Measurements from ENCODE around the gene LRRC8D. TPM values are rescaled to one million over a fixed set of nuclear protein-coding genes. Genes with fewer than 3 reads are reported as not detected.

LRRC8D gene
- total and polyA plus RNA-seq, 9 of the 15 experiments (the other 6 are each of a cell fraction or from before 2014, with no cell fraction given): 3.4 to 53.9 (median 15.9) TPM

GRCh38 chr1:89938171-89939055, 117.6 kb downstream of the LRRC8D start:
- Histone ChIP-seq H3K4me2 (ENCODE audit: insufficient read depth, low read length) (0 out of 2 replicates have a peak overlapping the region, but pooled peaks have one; percentile 9), H3K27me3 (ENCODE audit: control insufficient read depth in 2 of 2, insufficient read depth in 2 of 2, low read length in 2 of 2) (no peaks in the 10 kb centered on the region)
- BruUV-seq (replicated peaks): no TSS peak
- no peak for TF ChIP-seq TSHZ1 (CRISPR knock-in tag; IDR thresholded peaks at IDR 0.05)
- TF ChIP-seq TEAD4 (IDR thresholded peaks at IDR 0.05; ENCODE audit: low read length): peak; percentile 48; the same call in 1 of the 2 replicates
- TF ChIP-seq TEAD4 (CRISPR knock-in tag; IDR thresholded peaks at IDR 0.05; ENCODE audit: borderline replicate concordance): no peak
- TF ChIP-seq NR2C1 (IDR thresholded peaks at IDR 0.05): no peak
- 0 out of 2 replicates have a peak, but pooled peaks have one; percentile 43 for TF ChIP-seq NR2C1 (tag; IDR thresholded peaks at IDR 0.05)
- 0 out of 2 replicates have a peak, but pooled peaks have one; percentile 10 for TF ChIP-seq ETV1 (tag; conservative IDR thresholded peaks at IDR 0.05; ENCODE audit: low read depth)
- TF ChIP-seq TFAM (CRISPR knock-in tag; conservative IDR thresholded peaks at IDR 0.05): no peak
- peak; percentile 96 for TF ChIP-seq BACH1 (tag; IDR thresholded peaks at IDR 0.05)
- peak; percentile 41; the same call in 1 of the 2 replicates for TF ChIP-seq MYBL2 (IDR thresholded peaks at IDR 0.05; ENCODE audit: low read depth)
- no peak for TF ChIP-seq MYBL2 (CRISPR knock-in tag; IDR thresholded peaks at IDR 0.05; ENCODE audit: borderline replicate concordance)
- TF ChIP-seq KAT2B (IDR thresholded peaks at IDR 0.05; ENCODE audit: low read depth, low read length): no peak
- peak; percentile 76; the same call in 1 of the 2 replicates for TF ChIP-seq ZNF644 (tag; IDR thresholded peaks at IDR 0.05; ENCODE audit: low read depth)
- TF ChIP-seq MYNN (IDR thresholded peaks at IDR 0.05): no peak
- no peak for TF ChIP-seq MYNN (CRISPR knock-in tag; IDR thresholded peaks at IDR 0.05)
- no peak for TF ChIP-seq KAT7 (CRISPR knock-in tag; IDR thresholded peaks at IDR 0.05; ENCODE audit: borderline replicate concordance)
- 0 out of 2 replicates have a peak, but pooled peaks have one; percentile 6 for TF ChIP-seq ZNF449 (CRISPR knock-in tag; IDR thresholded peaks at IDR 0.05)
- peak; percentile 73 for TF ChIP-seq DPF2 (IDR thresholded peaks at IDR 0.05)
- TF ChIP-seq ZNF316 (IDR thresholded peaks at IDR 0.05): peak; percentile 99

More at GRCh38 chr1:89938171-89939055, 117.6 kb downstream of the LRRC8D start:
- intact Hi-C loops (cut with micrococcal nuclease) (no loop called here), in situ Hi-C loops (cut with MboI) (no loop called here)
- peak; percentile 58 for FAIRE-seq
- H4K20me1 ChIP-seq (replicated peaks; ENCODE audit: control insufficient read depth, insufficient read depth, low read length): no peaks in the 10 kb centered on the region
- peak overlapping the region in 1 of 2 experiments; percentile 40; a peak in 1 of 4 replicates for H3K9ac ChIP-seq (ENCODE audit: insufficient read depth in 1 of 2, low read depth in 2 of 2, low read length in 2 of 2)
- H3K79me2 ChIP-seq (ENCODE audit: control insufficient read depth, insufficient read depth, low read length): no peaks in the 10 kb centered on the region
- H3K4me1 ChIP-seq (replicated peaks in 1 of 2; ENCODE audit: control insufficient read depth in 2 of 2, insufficient read depth in 2 of 2, low read length in 2 of 2): peaks cover 4 to 39% of the 10 kb centered on the region in 2 experiments; a peak in 4 of 5 replicates
- POLR2A ChIA-PET: interaction anchor here (1.3 kb wide), 1 partner anchor 117 kb away, joined by 6 read pairs; the partner anchor contains the start of gene LRRC8D
- DNase-seq (ENCODE audit: extremely low read depth in 1 of 4, low spot score in 3 of 4): peak in 2 of 4 experiments; percentile 37 to 71
- 46% methylated on average over 7 of the region's 7 CpGs for WGBS (ENCODE audit: insufficient coverage, low coverage, missing lambda C conversion rate)
- H3K9me3 ChIP-seq (replicated peaks; ENCODE audit: control insufficient read depth, insufficient read depth, low read depth, low read length): no peaks in the 10 kb centered on the region
- peaks cover 31% of the 10 kb centered on the region for H3K36me3 ChIP-seq (ENCODE audit: control insufficient read depth, insufficient read depth, low read length)
- CTCF ChIA-PET (ENCODE audit: low intra/inter-chr PET ratio): no interaction called here
- no peaks in the 10 kb centered on the region for H3K9me1 ChIP-seq (ENCODE audit: control insufficient read depth, insufficient read depth, low read length)
- no peak overlapping the region for H3K4me3 ChIP-seq
- H3K27ac ChIP-seq (ENCODE audit: extremely low read depth, low read depth, low read length): peak overlapping the region; percentile 68
- peak overlapping the region; percentile 67 for H2AFZ ChIP-seq (ENCODE audit: low read depth, low read length)
- ATAC-seq: peak; percentile 56
